Measurements from ENCODE around the gene RAD52.
"Not testable (repeated sequence)": the region's sequence is repeated elsewhere in the genome, so short reads cannot be mapped to it uniquely, and the experiment has no call there.

RAD52 gene

DNA sequence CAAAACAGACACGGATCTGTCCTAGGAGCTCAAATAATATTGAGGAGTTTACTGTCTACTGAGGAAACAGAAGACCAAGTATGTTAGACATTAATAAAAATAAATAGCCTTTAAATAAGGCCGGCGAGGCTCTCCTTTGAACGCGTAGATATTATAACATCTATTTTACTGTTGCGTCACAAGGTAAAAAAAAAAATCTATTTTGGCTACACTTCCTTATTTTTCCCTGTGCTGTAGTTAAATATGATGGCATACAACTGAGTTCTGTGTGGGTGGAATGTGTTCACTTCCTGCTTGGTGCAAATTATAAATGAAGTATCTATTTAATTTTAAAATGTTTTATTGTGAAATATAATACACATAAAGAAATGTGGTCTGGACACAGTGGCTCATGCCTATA is 17.2 kb upstream of the RAD52 start:
- DNase-seq, result no peak

DNA sequence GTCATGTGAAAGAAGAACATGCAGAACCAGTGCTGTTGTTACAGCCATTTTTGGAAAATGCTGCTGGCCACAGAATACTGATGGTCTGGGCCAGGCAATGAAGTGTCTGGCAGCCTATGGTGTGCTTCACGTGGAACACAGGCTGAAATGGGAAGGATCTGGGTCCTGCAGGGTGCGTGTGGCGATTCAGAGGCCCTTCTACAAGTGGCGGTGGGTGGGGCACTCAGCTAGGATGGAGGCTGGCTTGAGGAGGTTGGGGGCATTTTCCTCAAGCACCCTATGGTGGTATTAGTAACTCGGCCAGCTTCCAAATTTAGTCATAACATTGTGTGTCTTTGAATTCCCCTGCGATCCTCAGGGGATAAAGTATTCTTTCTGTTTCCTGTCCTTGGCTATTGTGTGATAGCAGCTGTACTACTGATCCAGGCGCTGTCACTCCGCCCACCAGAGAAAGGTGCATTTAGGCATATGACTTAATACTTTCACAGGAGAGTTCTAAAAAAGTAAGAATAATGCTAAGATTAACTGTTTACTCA is 9.2 kb upstream of the RAD52 start:
- DNase-seq, result no peak

DNA sequence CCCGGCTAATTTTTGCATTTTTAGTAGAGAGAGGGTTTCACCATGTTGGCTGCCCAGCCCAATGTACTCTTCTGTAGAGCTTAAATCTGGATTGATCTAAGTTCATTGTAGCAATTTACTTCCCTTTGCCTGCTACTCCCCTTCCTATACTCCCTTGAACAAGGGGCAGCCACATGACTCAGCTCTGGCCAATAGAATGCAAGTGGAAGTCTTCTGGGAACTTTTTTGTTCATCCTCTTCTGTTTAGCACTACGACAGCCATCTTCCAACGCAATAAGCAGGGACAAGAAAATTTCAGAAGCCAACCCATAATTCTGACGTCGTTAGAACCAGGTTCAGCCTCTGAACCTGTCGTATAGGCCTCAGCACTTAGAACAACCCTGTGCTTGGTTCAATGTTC is 6.4 kb upstream of the RAD52 start:
- DNase-seq, result no peak

- no peak for DNase-seq
Observed at GRCh38 chr12:954741-955140, 5.2 kb upstream of the RAD52 start.

DNA sequence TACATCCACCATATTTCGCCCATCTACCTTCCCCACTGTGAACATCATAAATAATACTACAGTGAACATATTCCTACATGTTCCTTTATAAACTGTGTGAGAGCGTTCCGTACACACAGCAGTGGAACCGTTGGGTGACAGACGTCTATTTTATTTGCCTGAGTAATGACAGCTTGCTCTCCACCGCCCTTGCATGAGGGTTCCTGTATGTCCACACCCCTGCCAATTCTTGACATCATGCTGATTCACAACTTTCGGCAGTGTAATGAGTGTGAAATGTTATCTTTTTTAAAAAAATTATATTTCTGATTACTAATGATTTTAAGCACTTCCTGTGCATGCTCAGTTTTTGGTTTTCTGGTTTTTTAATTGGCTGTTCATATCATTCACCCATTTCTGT is 4.3 kb upstream of the RAD52 start:
- DNase-seq, result no peak

DNA sequence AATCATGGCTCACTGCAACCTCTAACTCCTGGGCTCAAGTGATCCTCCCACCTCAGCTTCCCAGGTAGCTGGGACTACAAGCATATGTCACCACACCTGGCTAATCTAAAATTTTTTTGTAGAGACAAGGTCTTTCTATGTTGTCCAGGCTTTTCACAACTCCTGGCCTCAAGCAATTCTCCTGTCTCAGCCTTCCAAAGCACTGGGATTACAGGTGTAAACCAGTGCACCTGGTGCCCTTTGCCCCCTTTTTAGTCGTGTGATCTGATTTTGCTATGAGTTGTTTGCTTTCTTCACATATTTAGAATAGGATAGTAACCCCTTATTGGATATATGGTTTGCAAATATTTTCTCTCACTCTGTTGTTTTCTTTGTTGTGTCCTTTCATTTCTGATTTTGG is 1.7 kb upstream of the RAD52 start:
- no peak for DNase-seq

DNA sequence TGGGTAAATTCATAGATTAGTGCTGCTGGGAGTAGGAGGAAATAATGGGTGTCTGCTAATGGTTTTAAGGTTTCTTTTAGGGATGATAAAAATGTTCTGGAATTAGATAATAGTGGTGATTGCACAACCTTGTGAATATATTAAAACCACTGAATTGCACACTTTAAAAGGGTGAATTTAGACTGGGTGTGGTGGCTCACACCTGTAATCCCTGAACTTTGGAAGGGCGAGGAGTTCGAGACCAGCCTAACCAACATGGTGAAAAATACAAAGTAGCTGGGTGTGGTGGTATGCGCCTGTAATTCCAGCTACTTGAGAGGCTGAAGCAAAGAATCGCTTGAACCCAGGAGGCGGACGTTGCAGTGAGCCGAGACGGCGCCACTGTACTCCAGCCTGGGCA is 1.3 kb downstream of the RAD52 start:
- DNase-seq, result no peak

GRCh38 chr12:946631-947030 is 2.9 kb downstream of the RAD52 start:
- DNase-seq, result no peak

DNA sequence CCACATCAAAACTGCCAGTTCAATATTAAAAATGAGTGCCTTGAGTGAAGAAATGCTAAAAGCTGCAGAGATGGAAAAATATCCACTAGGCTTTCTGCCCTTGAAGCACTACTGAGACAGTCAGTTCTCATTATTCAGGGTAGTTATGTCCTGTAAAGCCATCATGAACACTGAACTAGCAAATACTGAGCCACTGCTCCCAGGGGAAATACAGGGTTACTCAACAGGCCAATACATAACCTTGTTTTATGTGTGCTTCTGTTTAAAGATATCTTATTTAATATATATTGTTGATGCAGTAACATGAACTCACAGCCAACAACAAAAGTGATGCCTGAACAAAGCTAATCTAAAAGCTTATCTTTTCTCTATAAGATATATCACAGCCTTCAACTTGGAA is 3.3 kb downstream of the RAD52 start:
- DNase-seq, result no peak

- no peak for DNase-seq
Observed at GRCh38 chr12:944211-944610, 5.3 kb downstream of the RAD52 start.

DNA sequence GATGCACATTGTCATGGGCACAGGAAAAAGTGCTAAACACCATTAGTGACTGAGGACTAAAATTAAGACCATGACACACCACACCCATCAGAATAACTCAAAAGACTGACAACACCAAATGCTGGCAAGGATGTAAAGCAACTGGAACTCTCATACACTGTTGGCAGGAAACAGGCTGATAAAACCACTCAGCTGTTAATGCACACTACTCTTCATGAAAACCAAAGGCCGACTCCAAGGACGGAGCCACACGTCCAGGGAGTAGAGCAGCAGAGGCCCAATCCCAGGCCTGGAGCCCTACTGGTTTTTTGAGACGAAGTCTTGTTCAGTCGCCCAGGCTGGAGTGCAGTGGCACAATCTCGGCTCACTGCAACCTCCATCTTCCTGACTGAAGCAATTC is 6.4 kb downstream of the RAD52 start:
- DNase-seq, result peak; percentile 49

DNA sequence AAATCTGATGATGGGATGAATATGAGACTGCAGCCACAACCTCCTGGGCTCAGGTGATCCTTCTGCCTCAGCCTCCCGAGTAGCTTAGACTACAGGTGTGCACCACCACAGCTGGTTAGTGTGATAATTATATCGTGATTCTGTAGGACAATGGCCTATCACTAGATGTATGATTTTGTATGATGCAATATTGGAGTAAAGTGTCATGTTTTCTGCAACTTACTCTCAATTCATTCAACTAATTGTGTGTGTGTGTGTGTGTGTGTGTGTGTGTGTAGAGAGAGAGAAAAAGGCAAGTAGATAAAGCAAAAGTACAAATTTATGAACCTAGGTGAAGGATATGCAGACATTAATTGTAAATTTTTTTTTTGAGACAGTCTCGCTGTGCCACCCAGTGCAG is 10.7 kb downstream of the RAD52 start:
- no peak for DNase-seq

GRCh38 chr12:936377-937345 is 12.8 kb downstream of the RAD52 start:
- no peak for DNase-seq

DNA sequence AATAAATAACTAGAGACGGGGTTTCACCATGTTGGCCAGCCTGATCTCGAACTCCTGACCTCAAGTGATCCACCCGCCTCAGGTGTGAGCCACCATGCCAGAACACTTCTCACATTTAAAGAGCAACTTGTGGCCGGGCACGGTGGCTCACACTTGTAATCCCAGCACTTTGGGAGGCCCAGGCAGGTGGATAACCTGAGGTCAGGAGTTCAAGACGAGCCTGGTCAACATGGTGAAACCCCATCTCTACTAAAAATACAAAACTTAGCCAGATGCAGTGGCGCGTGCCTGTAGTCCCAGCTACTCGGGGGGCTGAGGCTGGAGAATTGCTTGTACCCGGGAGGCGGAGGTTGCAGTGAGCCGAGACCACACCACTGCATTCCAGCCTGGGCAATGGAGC is 13.6 kb downstream of the RAD52 start:
- DNase-seq, result not testable (repeated sequence)

DNA sequence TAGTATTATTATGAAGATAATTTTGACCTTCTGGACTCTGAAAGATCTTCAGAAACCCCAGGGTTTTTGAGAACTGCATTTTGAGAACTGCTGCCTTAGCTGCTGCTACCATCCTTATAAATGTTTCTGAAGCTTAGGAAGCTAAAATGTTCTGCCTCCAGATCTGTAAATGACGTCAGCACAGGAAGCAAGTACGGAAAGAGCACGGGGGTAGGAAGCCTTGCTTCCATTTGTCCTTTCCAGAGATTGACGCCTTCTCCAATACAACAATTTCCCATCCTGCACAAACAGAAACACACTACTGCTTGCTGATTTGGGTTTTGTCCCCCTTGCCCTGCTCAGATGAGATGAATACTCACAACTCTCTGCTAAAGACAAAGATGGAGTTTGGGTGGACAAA is 17.9 kb downstream of the RAD52 start:
- DNase-seq, result no peak

- no peak for DNase-seq
Observed at GRCh38 chr12:931060-931459, 18.4 kb downstream of the RAD52 start.

GRCh38 chr12:926641-927040 is 22.9 kb downstream of the RAD52 start:
- DNase-seq, result no peak

DNA sequence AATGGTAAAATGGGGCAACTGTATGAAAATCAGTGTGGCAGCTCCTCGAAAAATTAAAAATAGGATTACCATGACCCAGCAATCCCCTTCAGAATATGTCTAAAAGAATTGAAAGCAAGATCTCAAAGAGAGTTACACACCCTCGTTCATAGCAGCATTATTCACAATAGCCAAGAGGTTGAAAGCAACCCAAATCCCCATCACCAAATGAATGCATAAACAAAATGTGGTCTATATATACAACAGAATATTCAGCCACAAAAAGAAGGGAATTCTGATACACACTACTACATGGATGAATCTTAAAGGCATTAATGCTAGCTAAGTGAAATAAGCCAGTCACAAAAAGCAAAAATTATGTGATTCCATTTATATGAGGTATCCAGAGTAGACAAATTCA is 27.2 kb downstream of the RAD52 start:
- no peak for DNase-seq

- DNase-seq, result no peak
Observed at GRCh38 chr12:920676-921075, 28.8 kb downstream of the RAD52 start.

GRCh38 chr12:916712-917445 is 32.6 kb downstream of the RAD52 start:
- no peak for DNase-seq

GRCh38 chr12:916240-916639 is 33.3 kb downstream of the RAD52 start:
- DNase-seq, result no peak

DNA sequence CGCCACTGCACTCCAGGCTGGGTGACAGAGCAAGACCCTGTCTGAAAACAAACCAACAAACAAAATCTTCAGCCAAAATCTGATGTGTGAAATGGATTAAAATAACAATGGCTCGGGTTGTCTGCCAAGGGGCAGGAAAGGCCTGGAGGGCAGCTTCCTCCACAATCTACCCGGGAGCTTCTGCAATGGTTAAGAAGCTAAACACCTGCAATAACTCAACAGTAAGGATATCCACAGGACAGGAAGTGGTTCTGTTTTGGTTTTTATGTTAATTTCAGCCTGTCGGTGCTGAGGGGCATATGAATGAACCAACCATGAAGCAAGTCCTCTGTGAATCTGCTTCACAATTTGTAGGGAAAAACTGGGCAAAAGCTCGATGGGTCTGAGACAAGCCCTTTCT is 34.4 kb downstream of the RAD52 start:
- DNase-seq, result no peak

DNA sequence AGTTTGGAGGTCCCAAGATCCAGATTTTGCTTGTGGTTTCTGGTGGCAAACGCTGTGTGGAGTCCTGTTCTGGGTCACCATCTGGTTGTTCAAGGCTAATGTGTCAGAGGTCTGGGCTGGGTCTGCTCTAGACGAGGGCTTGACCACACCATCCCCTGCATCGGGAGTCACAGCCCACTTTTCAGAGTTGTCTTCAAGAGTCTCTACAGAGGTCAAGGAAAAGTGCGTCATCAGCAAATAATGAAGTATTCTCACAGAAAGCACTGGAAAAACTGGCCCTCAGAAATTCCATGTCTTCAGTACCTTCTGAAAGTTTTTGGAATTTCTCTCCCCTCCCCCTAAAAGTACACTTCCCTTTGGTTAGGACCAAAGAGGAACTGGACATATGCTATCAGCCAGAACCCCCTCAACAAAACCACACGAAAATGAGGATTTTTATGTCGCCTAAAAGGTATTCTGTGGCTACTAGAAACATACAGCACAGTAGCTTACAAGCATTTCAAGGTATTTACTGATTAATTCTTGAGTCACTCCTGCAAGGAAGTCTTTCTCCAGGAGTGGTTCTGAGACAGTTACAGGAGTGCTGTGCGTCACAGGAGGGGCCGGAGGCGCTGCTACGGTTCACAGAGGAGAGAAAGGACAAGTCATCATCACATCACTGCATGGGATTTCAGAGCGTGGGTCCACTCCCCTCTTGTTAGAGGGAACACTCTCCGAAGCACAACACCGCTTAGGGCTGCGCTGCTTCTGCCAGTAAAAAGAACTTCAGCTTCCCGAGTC is 35.4 kb downstream of the RAD52 start:
- no peak for DNase-seq
